SU-DHL-6 (cell line): ENCODE results near the gene TBC1D21.

ENCODE experiments used
- H2AFZ ChIP-seq: fragments of 200-600 bp; sonication (generic); 2 replicates; pipeline ENCODE4 v1.6.1; 2014; ENCODE audit warnings: low read depth, mild to moderate bottlenecking, moderate library complexity, mixed read lengths, antibody characterized with exemption, low read length; ENCODE audit not compliant: severe bottlenecking
- H3F3A ChIP-seq: fragments of 200-600 bp; shearing (Covaris generic); 2 replicates; pipeline ENCODE4 v1.6.0; 2016; ENCODE audit warnings: antibody characterized with exemption, mild to moderate bottlenecking; ENCODE audit not compliant: insufficient read depth
- H3K27ac ChIP-seq: fragments of 200-600 bp; sonication (generic); 2 replicates; pipeline ENCODE4 v1.5.1; 2016; ENCODE audit warnings: low read depth, mild to moderate bottlenecking, low read length, moderate library complexity, mixed read lengths
- H3K27me3 ChIP-seq: fragments of 200-600 bp; sonication (generic), shearing (Covaris generic); 2 replicates; pipeline ENCODE4 v1.6.0; 2014; ENCODE audit warnings: mild to moderate bottlenecking, low read length
- H3K36me3 ChIP-seq: fragments of 200-600 bp; sonication (generic); 2 replicates; pipeline ENCODE4 v1.6.1; 2014; ENCODE audit warnings: mild to moderate bottlenecking, low read length, mixed read lengths
- H3K4me2 ChIP-seq: fragments of 300-600, 200-600 bp; shearing (Covaris generic), sonication (generic); 2 replicates; pipeline ENCODE4 v1.6.0; 2014; ENCODE audit warnings: low read length, low read depth, mild to moderate bottlenecking; ENCODE audit not compliant: poor library complexity, severe bottlenecking
- H3K4me3 ChIP-seq: fragments of 200-600 bp; sonication (generic); 2 replicates; pipeline ENCODE4 v1.5.1; 2014; ENCODE audit warnings: antibody characterized with exemption, low read length, mild to moderate bottlenecking, mixed read lengths; ENCODE audit not compliant: insufficient read depth, poor library complexity, severe bottlenecking
- H3K79me2 ChIP-seq: fragments of 200-600 bp; sonication (generic); 2 replicates; pipeline ENCODE4 v1.6.1; 2014; ENCODE audit warnings: mild to moderate bottlenecking, low read length, moderate library complexity; ENCODE audit not compliant: insufficient read depth
- H3K9ac ChIP-seq: fragments of 200-600 bp; sonication (generic); 2 replicates; pipeline ENCODE4 v1.7.0; 2014; ENCODE audit warnings: mild to moderate bottlenecking, low read length
- H3K9me2 ChIP-seq: fragments of 200-600 bp; sonication (generic); replicated peaks from 2 replicates; pipeline ENCODE4 v1.6.1; 2014; ENCODE audit warnings: low read length; ENCODE audit not compliant: insufficient read depth
- H3K9me3 ChIP-seq: fragments of 200-600 bp; sonication (generic); 2 replicates; pipeline ENCODE4 v1.6.1; 2014; ENCODE audit warnings: low read length, mixed read lengths; ENCODE audit not compliant: insufficient read depth
- H4K20me1 ChIP-seq: fragments of 200-600 bp; sonication (generic); 2 replicates; pipeline ENCODE4 v1.6.1; 2014; ENCODE audit warnings: low read depth, mild to moderate bottlenecking, antibody characterized with exemption, low read length, moderate library complexity, mixed read lengths
- CTCF ChIP-seq: fragments of 200-600 bp; sonication (generic); IDR thresholded peaks from one replicate; pipeline ENCODE4 v1.5.1; 2017; ENCODE audit warnings: antibody characterized with exemption, mild to moderate bottlenecking, low read length, moderate library complexity; ENCODE audit not compliant: insufficient read depth, poor library complexity, severe bottlenecking
- EZH2phosphoT487 ChIP-seq: fragments of 200-600 bp; sonication (generic), shearing (Covaris generic); conservative IDR thresholded peaks from 2 replicates; pipeline ENCODE4 v1.6.1; 2018; ENCODE audit warnings: mild to moderate bottlenecking, antibody characterized with exemption, low read length, moderate library complexity, mixed read lengths

Gene TBC1D21

GRCh38 chr15:73905225-73905827 is 32.0 kb downstream of the TBC1D21 start:
- Histone ChIP-seq H3K27me3 (no peaks in the 10 kb centered on the region), H3F3A (no peaks in the 10 kb centered on the region)

GRCh38 chr15:73906346-73907034 is 33.1 kb downstream of the TBC1D21 start:
- Histone ChIP-seq H3K9me2 (no peaks in the 10 kb centered on the region), H3K4me2 (no peak overlapping the region), H2AFZ (no peak overlapping the region), H3K4me3 (no peak overlapping the region), H3F3A (no peaks in the 10 kb centered on the region), H3K9ac (no peak overlapping the region), H3K79me2 (no peaks in the 10 kb centered on the region), H3K27ac (no peak overlapping the region), H3K27me3 (no peaks in the 10 kb centered on the region), H3K9me3 (no peaks in the 10 kb centered on the region), H3K36me3 (no peaks in the 10 kb centered on the region), H4K20me1 (no peaks in the 10 kb centered on the region)
- TF ChIP-seq CTCF (no peak), EZH2phosphoT487 (no peak)

More at GRCh38 chr15:73905225-73905827, 32.0 kb downstream of the TBC1D21 start:
- TF ChIP-seq EZH2phosphoT487: no peak
- no peak for TF ChIP-seq CTCF
- H3K36me3 ChIP-seq: no peaks in the 10 kb centered on the region
- no peaks in the 10 kb centered on the region for H3K79me2 ChIP-seq
- no peak overlapping the region for H3K27ac ChIP-seq
- H3K9ac ChIP-seq: no peak overlapping the region
- no peaks in the 10 kb centered on the region for H4K20me1 ChIP-seq
- H3K4me2 ChIP-seq: no peak overlapping the region
- H3K9me2 ChIP-seq: no peaks in the 10 kb centered on the region
- H3K9me3 ChIP-seq: no peaks in the 10 kb centered on the region
- no peak overlapping the region for H2AFZ ChIP-seq
- no peak overlapping the region for H3K4me3 ChIP-seq

- no peaks in the 10 kb centered on the region for H3K9me2 ChIP-seq
- H2AFZ ChIP-seq: no peak overlapping the region
- H3K4me2 ChIP-seq: no peak overlapping the region
- H3K79me2 ChIP-seq: no peaks in the 10 kb centered on the region
- no peak overlapping the region for H3K27ac ChIP-seq
- no peak for TF ChIP-seq EZH2phosphoT487
- TF ChIP-seq CTCF: no peak
- no peak overlapping the region for H3K4me3 ChIP-seq
- no peaks in the 10 kb centered on the region for H4K20me1 ChIP-seq
- H3K36me3 ChIP-seq: no peaks in the 10 kb centered on the region
- no peaks in the 10 kb centered on the region for H3K9me3 ChIP-seq
- H3K9ac ChIP-seq: no peak overlapping the region
- no peaks in the 10 kb centered on the region for H3F3A ChIP-seq
- H3K27me3 ChIP-seq: no peaks in the 10 kb centered on the region
These were observed 33.7 kb downstream of the TBC1D21 start for GRCh38 chr15:73907035-73907408.
